HG03045 (cell line): ENCODE data around the gene SMIM7.

Experiments used
- ATAC-seq: cut with Tn5 transposase; IDR thresholded peaks from one replicate; pipeline ENCODE4 v1.9.1; 2021; ENCODE audit warnings: mild to moderate bottlenecking, moderate library complexity; ENCODE audit not compliant: unreplicated experiment

SMIM7 gene

GRCh38 chr19:16599655-16600346, 60.1 kb downstream of the SMIM7 start:
- no peak for ATAC-seq

GRCh38 chr19:16598848-16599247, 61.1 kb downstream of the SMIM7 start:
- no peak for ATAC-seq

- ATAC-seq, result no peak
Measured at GRCh38 chr19:16596399-16596798, 63.5 kb downstream of the SMIM7 start.
